ENCODE results near the gene SUPV3L1.

SUPV3L1 gene

DNA sequence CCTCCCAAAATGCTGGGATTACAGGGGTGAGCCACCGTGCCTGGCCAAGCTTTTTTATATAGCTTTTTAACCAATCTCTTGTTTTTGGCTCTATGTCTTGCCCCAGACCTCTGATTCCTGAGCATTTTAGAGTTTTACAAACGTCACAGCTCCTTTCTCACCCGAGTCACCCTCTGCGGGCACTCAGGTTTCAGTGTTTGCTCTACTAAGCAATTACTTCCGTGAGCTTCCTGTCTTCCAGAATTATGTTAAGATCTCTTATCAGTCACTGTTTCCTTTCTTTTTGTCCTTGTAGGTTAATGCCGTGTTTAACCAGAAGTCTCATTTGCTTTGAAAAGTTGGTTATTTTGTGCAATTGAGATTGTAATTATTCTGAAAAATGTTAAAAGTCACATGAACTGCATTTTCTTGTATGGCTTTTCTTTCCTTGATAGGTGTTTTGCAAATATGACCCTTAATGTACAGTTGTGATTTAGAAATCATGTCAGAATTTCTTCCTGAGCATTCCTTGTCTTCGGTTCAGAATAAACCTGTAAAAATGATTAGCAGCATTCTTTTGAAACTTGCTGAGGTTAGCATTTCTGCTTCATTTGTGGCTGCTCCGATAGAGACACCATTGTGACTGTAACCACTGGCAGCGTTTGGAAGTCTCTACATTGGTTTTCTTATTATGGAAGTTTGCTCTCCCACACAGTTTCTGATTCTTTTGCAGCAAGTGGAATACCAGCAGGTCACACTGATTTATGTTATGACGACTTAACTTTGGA, 35.6 kb downstream of the SUPV3L1 start:
- no peak for TF ChIP-seq YY1 (IDR thresholded peaks at IDR 0.05; ENCODE audit: insufficient read depth, insufficient read length)
- TF ChIP-seq SUZ12 (IDR thresholded peaks at IDR 0.05; ENCODE audit: extremely low read depth, insufficient read depth, insufficient read length): no peak
- no peak for TF ChIP-seq ZNF274 (IDR thresholded peaks at IDR 0.05; ENCODE audit: low read depth, low read length)
- Histone ChIP-seq H3K36me3 (ENCODE audit: insufficient read depth, insufficient read length, low read length) (no peaks in the 10 kb centered on the region), H3K9me3 (ENCODE audit: insufficient read depth, low read length) (no peaks in the 10 kb centered on the region), H3K9ac (ENCODE audit: insufficient read length, low read depth) (no peak overlapping the region), H3K4me1 (ENCODE audit: insufficient read depth, insufficient read length) (no peaks in the 10 kb centered on the region), H3K27me3 (ENCODE audit: insufficient read depth, insufficient read length) (no peaks in the 10 kb centered on the region), H3K4me3 (ENCODE audit: insufficient read length, low read depth) (no peak overlapping the region)
- DNase-seq (ENCODE audit: low read depth, low spot score): no peak

DNA sequence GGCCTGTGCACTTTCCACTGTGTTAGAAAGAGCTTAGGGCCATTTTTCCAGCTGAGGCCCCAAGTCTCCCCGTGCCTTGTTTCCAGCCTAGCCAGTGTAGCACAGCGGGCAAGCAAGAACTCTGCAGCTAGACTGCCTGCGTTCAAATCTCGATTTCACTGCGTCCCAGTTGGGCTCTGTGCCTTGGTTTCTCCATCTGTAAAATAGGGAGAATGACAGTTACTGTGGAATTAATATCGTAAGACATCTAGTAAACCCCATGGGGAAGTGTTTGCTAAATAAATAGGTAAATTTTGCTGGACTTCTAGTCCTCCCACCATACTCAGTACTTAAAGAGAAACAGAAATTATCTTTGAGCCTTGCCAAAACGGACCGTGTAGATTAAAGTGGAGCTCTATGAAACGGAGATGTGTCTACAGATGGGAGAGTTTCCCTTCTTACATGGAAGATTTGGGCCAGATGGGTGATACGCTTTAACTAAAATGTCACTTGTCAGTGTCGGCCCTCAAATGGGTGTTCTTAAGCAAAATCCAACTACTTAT, 36.6 kb downstream of the SUPV3L1 start:
- no peak for DNase-seq (ENCODE audit: low read depth, low spot score)
- Histone ChIP-seq H3K9me3 (ENCODE audit: insufficient read depth, low read length) (no peaks in the 10 kb centered on the region), H3K36me3 (ENCODE audit: insufficient read depth, insufficient read length, low read length) (no peaks in the 10 kb centered on the region), H3K4me3 (ENCODE audit: insufficient read length, low read depth) (no peak overlapping the region), H3K4me1 (ENCODE audit: insufficient read depth, insufficient read length) (no peaks in the 10 kb centered on the region), H3K9ac (ENCODE audit: insufficient read length, low read depth) (no peak overlapping the region), H3K27me3 (ENCODE audit: insufficient read depth, insufficient read length) (no peaks in the 10 kb centered on the region)
- no peak for TF ChIP-seq ZNF274 (IDR thresholded peaks at IDR 0.05; ENCODE audit: low read depth, low read length)

DNA sequence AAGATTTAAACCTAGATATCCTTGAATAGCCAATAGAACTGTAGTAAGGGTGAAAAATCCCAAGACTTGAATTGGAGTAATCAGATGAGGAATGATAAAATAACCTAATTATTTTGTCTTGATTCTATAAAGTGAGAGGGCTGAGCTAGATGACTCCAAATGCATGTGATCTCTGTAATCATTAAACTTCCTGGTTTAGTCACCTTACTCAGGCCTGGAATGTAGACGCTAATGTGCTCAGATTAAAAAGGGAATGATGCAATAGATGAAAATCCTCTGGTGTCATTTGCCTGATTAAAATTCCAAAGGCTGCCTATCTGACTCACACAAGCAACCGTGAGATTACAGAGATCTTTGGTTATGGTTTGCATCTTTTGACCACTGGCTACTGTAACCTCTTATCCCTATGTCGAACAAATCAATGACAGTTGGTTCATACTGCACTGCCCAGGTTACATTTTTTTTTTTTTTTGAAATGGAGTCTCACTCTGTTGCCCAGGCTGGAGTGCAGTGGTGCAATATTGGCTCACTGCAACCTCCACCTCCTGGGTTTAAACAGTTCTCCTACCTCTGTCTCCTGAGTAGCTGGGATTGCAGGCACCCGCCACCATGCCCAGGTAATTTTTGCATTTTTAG, 37.2 kb downstream of the SUPV3L1 start:
- no peak overlapping the region for H3K9ac ChIP-seq (ENCODE audit: insufficient read length, low read depth)
- TF ChIP-seq ZNF274 (IDR thresholded peaks at IDR 0.05; ENCODE audit: low read depth, low read length) (no peak), YY1 (IDR thresholded peaks at IDR 0.05; ENCODE audit: insufficient read depth, insufficient read length) (no peak), SUZ12 (IDR thresholded peaks at IDR 0.05; ENCODE audit: extremely low read depth, insufficient read depth, insufficient read length) (no peak)
- DNase-seq (ENCODE audit: low read depth, low spot score): no peak

DNA sequence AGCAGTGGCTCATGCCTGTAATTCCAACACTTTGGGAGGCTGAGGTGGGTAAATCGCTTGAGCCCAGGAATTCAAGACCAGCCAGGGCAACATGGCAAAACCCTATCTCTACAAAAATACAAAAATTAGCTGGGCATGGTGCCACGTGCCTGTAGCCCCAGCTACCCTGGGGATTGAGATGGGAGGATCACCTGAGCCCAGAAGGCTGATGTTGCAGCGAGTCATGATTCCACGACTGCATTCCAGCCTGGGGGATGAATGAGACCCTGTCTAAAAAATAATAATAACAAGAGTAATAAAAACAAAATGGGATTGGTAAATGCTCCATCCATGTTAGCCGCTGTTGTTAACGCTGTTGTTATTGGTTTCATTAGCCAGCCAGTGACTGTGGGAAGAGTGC, 38.8 kb downstream of the SUPV3L1 start:
- no peaks in the 10 kb centered on the region for H3K36me3 ChIP-seq (ENCODE audit: insufficient read depth, insufficient read length, low read length)
- DNase-seq (ENCODE audit: low read depth, low spot score): no peak
- no peak overlapping the region for H3K9ac ChIP-seq (ENCODE audit: insufficient read length, low read depth)
- TF ChIP-seq ZNF274 (IDR thresholded peaks at IDR 0.05; ENCODE audit: low read depth, low read length): no peak
- no peaks in the 10 kb centered on the region for H3K9me3 ChIP-seq (ENCODE audit: insufficient read depth, low read length)
- no peak overlapping the region for H3K4me3 ChIP-seq (ENCODE audit: insufficient read length, low read depth)
- peaks cover 5% of the 10 kb centered on the region for H3K4me1 ChIP-seq (ENCODE audit: insufficient read depth, insufficient read length)
- no peaks in the 10 kb centered on the region for H3K27me3 ChIP-seq (ENCODE audit: insufficient read depth, insufficient read length)

More for the DNA sequence above, 37.2 kb downstream of the SUPV3L1 start:
- no peaks in the 10 kb centered on the region for H3K9me3 ChIP-seq (ENCODE audit: insufficient read depth, low read length)
- no peaks in the 10 kb centered on the region for H3K36me3 ChIP-seq (ENCODE audit: insufficient read depth, insufficient read length, low read length)
- H3K4me3 ChIP-seq (ENCODE audit: insufficient read length, low read depth): no peak overlapping the region
- H3K4me1 ChIP-seq (ENCODE audit: insufficient read depth, insufficient read length): no peaks in the 10 kb centered on the region
- H3K27me3 ChIP-seq (ENCODE audit: insufficient read depth, insufficient read length): no peaks in the 10 kb centered on the region

DNA sequence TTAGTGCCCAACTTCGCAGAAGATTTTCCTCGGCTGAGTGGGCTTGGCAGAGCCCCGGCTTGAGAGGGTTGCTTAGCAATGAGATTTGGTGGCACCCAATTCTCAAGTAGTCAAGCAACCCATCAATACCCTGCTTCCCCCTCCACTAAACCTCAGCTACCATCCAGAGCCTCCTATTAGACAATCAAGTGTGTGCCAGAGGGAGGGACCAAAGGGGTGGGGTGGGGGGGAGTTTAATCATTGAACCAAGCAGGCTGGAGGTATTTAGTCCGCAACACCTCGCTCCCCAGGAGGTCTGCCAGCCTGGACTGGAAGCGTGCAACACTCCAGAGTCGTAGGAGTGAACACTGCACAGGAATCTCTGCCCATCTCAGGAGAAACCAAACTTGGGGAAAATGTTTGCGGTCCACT, 40.0 kb downstream of the SUPV3L1 start, which contains the start of gene HKDC1:
HKDC1 (plus strand) TSS at position 292 of the 411 bp plus-strand sequence; CDS start at position 396, 104 bp downstream.
- H3K9me3 ChIP-seq (ENCODE audit: insufficient read depth, low read length): no peaks in the 10 kb centered on the region
- peaks cover 5% of the 10 kb centered on the region for H3K4me1 ChIP-seq (ENCODE audit: insufficient read depth, insufficient read length)
- no peaks in the 10 kb centered on the region for H3K27me3 ChIP-seq (ENCODE audit: insufficient read depth, insufficient read length)
- no peak within 1 kb of the TSS for H3K4me3 ChIP-seq (ENCODE audit: insufficient read length, low read depth)
- H3K9ac ChIP-seq (ENCODE audit: insufficient read length, low read depth): no peak within 1 kb of the TSS
- H3K36me3 ChIP-seq (ENCODE audit: insufficient read depth, insufficient read length, low read length): no peaks in the 10 kb centered on the region
- TF ChIP-seq ZNF274 (IDR thresholded peaks at IDR 0.05; ENCODE audit: low read depth, low read length) (no peak), YY1 (IDR thresholded peaks at IDR 0.05; ENCODE audit: insufficient read depth, insufficient read length) (no peak), SUZ12 (IDR thresholded peaks at IDR 0.05; ENCODE audit: extremely low read depth, insufficient read depth, insufficient read length) (no peak)
- no peak for DNase-seq (ENCODE audit: low read depth, low spot score)

DNA sequence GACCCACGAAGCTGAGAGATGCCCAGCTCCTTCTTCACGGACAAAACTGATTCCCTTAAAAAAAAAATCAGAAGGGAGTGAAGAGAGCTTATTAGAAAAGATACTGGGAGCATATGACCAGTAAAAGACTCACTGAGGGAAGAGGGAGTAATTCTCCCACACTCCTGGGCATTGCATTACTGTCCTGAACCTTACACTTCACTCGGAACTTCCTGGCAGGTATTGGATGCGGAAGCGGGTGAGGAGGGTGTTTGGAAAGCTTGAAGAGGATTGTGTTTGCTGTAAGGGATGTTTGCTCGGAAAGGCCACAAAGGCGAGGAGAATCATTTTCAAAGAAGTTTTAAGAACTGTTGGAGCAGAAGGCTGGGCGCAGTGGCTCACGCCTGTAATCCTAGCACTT, 40.5 kb downstream of the SUPV3L1 start:
- Histone ChIP-seq H3K9me3 (ENCODE audit: insufficient read depth, low read length) (no peaks in the 10 kb centered on the region), H3K36me3 (ENCODE audit: insufficient read depth, insufficient read length, low read length) (no peaks in the 10 kb centered on the region), H3K9ac (ENCODE audit: insufficient read length, low read depth) (no peak overlapping the region), H3K4me3 (ENCODE audit: insufficient read length, low read depth) (no peak overlapping the region), H3K27me3 (ENCODE audit: insufficient read depth, insufficient read length) (no peaks in the 10 kb centered on the region), H3K4me1 (ENCODE audit: insufficient read depth, insufficient read length) (peaks cover 5% of the 10 kb centered on the region)
- no peak for TF ChIP-seq YY1 (IDR thresholded peaks at IDR 0.05; ENCODE audit: insufficient read depth, insufficient read length)
- TF ChIP-seq ZNF274 (IDR thresholded peaks at IDR 0.05; ENCODE audit: low read depth, low read length): no peak
- TF ChIP-seq SUZ12 (IDR thresholded peaks at IDR 0.05; ENCODE audit: extremely low read depth, insufficient read depth, insufficient read length): no peak
- DNase-seq (ENCODE audit: low read depth, low spot score): no peak

DNA sequence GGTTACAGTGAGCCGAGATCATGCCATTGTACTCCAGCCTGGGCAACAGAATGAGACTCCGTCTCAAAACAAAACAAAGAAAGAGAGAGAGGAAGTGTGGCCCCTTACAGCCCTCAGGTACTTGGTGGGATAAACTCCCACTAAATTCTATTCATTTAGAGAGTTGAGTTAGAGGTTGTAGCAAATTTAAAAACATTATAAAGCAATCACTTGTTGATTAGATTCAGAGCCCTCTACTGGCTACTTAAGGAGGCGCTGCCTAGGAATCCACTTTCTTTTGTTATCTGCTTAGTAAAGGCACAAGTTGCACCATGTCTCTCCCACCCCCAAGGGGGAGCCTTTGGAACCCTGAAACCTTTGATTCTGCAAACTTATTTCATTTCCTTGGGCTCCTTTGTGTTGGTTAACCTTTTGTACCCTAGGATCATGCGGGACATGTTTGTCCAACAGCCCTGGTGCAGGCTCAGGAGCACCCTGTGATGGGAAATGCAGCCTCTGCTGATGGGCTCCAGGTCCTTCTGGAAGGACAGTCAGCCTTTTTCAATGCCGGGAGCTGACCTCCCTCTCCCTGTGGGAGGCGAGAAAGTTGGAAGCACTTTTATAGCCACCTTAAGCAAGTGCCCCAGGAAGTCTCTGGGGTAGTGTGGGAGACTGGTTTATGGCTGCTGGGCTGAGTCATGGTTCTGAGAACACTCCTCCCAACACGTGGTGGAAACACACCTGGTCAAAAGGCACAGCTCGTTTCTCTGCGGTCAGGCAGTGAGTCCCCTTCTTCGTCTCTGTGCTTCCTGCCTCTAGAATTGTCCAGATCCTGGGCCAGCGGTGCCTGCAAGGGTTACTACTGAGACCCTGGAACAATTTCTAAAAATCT, 42.4 kb downstream of the SUPV3L1 start:
- Histone ChIP-seq H3K4me1 (ENCODE audit: insufficient read depth, insufficient read length) (peaks cover 5% of the 10 kb centered on the region), H3K9me3 (ENCODE audit: insufficient read depth, low read length) (no peaks in the 10 kb centered on the region), H3K27me3 (ENCODE audit: insufficient read depth, insufficient read length) (no peaks in the 10 kb centered on the region), H3K9ac (ENCODE audit: insufficient read length, low read depth) (no peak overlapping the region), H3K36me3 (ENCODE audit: insufficient read depth, insufficient read length, low read length) (no peaks in the 10 kb centered on the region), H3K4me3 (ENCODE audit: insufficient read length, low read depth) (no peak overlapping the region)
- TF ChIP-seq YY1 (IDR thresholded peaks at IDR 0.05; ENCODE audit: insufficient read depth, insufficient read length) (no peak), ZNF274 (IDR thresholded peaks at IDR 0.05; ENCODE audit: low read depth, low read length) (no peak), SUZ12 (IDR thresholded peaks at IDR 0.05; ENCODE audit: extremely low read depth, insufficient read depth, insufficient read length) (no peak)
- DNase-seq (ENCODE audit: low read depth, low spot score): peak; percentile 36

Measured in NT2/D1 (cell line).